T-helper 22 cell (primary cell): ENCODE measurements around the gene BARX2.

ENCODE experiments used
- DNase-seq: peaks from one replicate; pipeline ENCODE4 v3.0.0-alpha.2; 2020; ENCODE audit warnings: low read depth

BARX2 gene

DNA sequence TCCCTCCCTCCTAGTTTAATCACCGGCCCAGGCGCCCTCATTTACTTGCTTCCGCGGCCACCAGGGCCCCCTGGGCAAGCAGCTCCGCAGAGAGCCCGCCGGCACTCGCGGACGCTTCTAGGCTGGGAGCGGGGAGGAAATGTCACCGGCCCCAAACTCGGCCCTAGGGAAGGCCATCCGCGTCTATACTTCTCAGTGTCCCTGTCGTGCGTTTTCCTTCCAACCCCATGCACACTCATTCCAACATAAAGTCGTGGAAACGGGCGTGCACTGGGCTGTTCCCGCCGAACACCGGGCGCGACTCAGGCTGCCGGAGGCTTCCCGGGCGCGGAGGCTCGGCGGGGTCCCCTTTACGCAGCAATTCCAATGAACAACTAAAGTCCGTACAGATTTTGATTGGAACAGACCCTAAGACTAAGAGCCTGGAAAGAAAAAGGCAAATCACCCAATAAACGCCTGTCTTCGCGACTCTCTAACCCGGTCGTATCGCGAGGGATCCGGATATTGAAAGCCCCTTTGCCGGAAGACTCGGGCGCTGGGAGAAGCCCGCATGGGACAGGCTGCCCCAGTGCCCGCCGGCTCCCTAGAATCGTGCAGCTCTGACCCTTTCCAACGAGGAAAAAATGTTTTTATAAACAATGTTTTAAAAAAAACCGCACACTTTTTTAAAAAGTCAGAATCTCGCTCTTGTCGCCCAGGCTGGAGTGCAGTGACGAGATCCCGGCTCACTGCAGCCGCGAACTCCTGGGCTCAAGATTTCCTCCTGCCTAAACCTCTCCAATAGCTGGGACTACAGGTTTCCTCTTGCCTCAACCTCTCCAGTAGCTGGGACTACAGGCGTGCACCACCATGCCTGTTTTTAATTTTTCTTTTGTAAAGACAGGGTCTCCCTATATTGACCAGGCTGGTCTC is 1.3 kb upstream of the BARX2 start:
- no peak for DNase-seq

GRCh38 chr11:129374993-129375750 is 476 bp upstream of the BARX2 start:
- DNase-seq: no peak

DNA sequence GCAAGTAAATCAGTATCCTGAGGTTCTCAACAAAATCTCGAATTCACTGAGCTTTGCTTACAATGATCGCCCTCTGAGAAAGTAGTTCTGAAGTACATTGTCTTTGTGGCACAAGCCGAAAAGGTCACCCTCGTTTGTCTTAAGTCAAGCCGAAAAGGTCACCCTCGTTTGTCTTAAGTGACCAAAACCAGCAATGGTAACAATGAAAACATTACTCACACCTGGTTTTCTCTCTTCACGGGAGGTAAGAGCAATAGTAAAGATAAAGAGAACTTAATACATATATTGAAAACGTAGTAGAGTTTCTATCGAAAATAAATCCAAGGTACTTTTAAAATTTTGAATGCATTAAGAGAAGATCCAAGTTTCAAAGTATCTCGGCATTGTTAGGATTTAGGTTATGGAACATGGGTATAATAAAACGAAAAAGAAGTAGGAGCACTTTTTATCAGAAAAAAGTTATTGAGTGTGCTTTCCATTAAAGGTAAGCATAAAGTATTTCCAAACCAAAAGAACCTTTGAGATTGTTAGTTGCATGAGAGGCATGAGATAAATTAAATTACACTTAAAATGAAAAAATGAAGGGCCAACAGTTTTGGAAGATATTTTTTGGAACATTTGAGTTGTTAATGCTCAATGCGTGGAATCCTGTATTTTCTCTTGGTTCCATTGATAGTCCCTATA is 1.2 kb downstream of the BARX2 start:
- no peak for DNase-seq

DNA sequence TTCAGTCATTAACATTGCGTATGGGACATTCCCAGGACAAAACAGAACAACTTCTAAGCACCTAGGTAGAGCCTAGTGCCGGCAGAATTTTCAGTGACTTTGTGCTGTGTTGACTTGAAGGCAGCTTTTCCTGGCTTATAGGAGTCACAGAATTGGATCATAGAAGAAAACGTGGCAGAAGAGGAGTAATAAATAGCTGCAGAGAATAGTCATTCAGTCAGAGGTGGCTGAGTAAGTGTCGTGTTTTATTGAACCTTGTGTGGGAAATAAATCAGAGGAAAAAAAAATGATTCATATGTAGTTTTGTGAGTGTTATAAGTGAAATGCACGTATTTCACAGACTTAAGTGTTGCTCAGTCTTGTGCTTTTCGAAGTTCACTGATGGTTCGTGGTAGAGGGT is 2.1 kb downstream of the BARX2 start:
- DNase-seq: no peak

DNA sequence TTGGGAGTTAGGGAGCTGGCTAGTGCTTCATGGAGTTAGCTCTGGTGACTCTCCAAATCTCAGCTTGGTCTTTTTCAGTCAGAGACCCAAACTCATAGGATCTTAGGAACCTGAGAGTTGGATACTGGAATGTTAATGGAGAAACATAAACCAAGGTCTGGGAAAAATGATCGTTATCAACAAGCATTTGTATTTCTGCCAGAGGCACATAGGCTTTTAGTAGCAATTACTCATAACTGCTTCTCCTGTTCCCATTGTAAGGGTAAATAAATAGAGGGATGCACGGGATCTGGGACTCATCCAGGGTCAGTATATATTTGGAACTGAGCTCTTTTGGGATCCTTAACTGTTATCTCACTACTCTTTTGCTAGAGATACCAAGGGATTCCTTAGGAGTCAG is 4.8 kb downstream of the BARX2 start:
- DNase-seq: no peak

- no peak for DNase-seq
Observed at GRCh38 chr11:129382583-129382982, 6.9 kb downstream of the BARX2 start.

DNA sequence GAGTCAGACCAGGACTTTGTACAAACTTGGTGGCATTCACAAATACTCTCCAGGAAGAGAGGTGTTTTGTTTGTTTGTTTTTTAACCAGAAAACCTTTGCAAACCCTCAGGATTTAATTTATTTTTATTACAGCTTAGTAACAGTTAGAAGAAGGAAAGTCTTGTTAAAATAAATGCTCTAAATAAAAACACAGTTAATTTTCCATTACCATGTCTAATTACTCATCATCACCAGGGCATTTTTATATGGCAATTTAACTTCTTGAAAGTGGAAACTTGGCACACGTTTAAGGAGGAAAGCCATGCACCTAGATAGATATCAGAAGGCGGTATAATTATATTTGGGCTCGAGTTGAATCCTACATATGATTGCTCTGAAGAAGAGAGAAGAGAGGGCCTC is 7.4 kb downstream of the BARX2 start:
- no peak for DNase-seq

DNA sequence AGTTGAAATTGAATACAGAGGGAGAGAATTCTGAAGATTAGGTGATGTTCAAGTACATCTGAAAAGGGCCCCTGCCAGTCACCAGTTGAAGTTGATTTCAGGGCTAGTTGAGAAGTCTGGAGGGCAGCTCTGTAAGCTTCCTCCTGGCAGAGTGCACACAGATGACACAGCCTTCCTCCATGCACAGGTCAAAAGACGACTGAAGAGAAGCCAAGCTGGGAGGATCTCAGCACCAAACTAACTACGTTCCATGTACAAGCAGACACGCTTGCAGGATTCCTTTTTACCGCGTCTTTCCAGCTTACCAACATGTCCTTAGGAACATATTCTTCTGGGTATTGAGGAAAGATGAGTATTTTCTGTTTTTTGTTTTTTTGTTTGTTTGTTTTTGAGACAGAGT is 7.9 kb downstream of the BARX2 start:
- no peak for DNase-seq

DNA sequence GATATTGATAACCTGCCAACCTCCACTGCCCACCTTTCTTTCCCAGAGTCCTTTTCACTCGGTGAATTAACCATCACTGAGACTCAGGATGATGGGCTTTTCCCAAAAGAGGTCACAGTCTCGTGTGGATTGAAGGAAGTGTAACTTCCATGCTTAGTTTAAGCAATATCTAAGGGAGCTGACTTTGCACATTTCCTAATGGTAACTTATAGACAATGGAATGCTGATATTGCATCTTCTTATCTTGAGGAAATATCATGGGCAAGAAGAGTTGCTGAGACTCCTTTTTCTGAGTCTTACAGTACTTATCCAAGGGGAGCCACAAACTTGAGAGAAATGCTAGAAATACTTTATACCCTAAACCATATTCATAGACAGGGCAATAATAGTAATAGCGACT is 8.8 kb downstream of the BARX2 start:
- no peak for DNase-seq

GRCh38 chr11:129385801-129386200 is 10.2 kb downstream of the BARX2 start:
- DNase-seq: no peak

DNA sequence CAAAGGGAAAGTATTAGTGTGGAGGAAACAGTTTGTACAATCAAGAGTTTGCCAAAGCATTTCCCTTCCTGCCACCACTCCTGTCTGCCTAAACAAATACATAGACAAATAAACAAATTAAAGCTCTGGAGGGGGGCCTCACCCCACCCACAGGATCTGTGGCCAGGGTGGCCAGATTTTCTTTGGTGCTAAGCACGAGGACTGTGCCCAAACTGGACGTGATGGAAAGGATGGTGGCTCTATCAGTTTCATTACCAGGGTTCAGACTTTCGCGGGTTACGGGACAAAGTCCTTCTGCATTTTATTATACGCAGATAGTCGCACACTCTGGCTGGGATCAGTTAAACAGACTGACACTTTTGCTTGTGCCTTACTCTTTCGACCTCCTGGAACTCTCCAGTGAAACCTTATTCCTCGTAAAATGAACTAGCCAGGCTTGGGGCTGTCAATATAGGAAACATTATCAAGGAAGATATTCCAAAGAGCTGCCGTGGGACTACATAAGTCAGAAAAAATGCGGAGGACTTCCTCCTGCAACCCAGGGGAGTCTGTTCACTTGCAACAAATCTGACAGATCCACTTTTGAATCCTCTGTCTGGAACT is 11.2 kb downstream of the BARX2 start:
- DNase-seq: no peak

DNA sequence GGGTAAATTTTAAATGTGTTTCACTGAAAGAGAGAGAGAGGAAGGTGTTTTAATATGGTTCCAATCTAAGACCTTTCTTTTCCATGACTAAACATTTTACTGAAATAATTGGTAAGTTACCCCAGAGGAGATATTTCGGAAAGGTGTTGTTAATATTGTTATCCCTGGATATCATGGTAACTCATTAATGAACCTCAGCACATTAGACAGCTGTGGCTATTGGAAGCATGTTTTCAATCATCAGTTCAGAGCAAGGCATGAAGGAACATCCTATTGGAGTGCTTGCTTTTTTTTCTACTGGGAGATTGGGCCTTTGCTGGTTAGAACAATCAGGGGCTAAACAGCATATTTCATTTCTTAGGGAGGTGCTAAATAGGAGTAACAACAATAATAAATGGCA is 11.8 kb downstream of the BARX2 start:
- DNase-seq: no peak

- no peak for DNase-seq
Observed at GRCh38 chr11:129388824-129389223, 13.2 kb downstream of the BARX2 start.

DNA sequence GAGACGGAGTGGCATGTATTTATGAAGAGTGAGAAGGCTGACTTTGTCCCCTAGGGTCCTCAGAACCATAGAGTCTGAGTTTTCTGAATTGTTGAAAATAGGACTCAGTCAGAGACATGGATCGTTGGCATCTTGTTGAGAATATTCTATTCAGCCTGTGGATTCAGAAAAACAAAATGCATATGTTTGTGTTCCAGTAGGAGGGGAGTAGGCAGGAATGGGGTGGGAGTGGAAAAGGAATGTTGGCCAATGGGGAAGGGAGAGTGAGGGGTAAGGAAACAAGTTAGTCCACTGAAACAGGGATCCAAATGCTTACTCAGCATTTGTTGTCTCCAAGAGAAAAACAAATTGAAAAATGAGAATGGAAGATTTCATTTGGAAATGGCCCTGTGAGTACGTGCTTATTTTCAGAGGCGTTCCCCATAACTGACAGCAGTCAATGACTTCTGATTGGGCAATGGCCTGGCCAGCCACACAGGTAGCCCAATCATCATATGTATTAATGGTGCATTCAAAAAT is 14.7 kb downstream of the BARX2 start:
- no peak for DNase-seq

GRCh38 chr11:129391360-129391759 is 15.7 kb downstream of the BARX2 start:
- no peak for DNase-seq

GRCh38 chr11:129391821-129392220 is 16.2 kb downstream of the BARX2 start:
- no peak for DNase-seq

- no peak for DNase-seq
Observed at GRCh38 chr11:129392995-129393394, 17.3 kb downstream of the BARX2 start.

GRCh38 chr11:129394709-129395108 is 19.1 kb downstream of the BARX2 start:
- DNase-seq: no peak

GRCh38 chr11:129395432-129395831 is 19.8 kb downstream of the BARX2 start:
- no peak for DNase-seq

DNA sequence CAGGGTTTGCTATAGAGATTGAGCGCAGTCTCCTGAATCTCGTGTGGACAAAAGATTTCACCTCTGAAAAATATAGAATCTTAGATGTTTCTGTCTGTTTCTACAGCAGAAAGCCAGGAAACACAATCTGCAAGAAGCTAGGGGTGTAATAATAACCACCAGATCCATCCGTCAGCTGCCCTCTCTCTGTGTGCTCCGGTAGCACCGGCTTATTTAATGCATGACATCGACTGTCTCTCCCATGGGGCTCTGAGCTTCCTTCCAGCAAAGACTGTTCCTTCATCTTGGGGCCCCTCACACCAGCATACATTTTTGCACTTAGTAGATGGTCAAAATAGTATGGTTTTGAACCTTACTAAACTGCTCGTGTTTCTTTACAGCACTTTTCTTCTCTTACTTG is 20.2 kb downstream of the BARX2 start:
- DNase-seq: no peak

DNA sequence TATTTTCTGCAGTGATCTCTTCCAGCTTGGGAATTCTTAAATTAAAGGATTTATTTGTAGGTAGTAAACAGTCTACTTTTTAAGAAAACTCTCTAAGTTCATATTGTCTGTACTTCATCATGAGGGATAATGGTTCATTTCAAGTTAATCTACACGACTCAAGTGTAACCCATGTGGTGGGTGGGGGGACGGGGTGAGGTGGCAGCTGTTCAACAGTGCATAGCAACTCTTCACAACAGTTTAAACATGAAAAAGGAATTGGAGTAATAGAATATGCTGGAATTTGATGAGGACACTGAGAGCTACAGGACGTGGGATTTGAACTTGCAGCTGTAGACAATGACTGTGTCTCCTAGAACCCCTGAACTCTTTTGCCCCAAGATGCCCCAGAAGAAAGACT is 20.8 kb downstream of the BARX2 start:
- no peak for DNase-seq
